ENCODE measurements around the gene THSD8. TPM values are rescaled to one million over a fixed set of nuclear protein-coding genes. Genes with fewer than 3 reads are reported as not detected.

Gene THSD8
- polyA plus RNA-seq, 1 donor from 2014 or later = not detected

- peak overlapping the region; percentile 19 for H3K4me2 ChIP-seq (ENCODE audit: low read length)
- no peaks in the 10 kb centered on the region for H3K79me2 ChIP-seq (replicated peaks; ENCODE audit: insufficient read depth, low read length)
- peaks cover 29% of the 10 kb centered on the region for H3K27me3 ChIP-seq (ENCODE audit: insufficient read depth, low read depth, low read length)
- H3K9me3 ChIP-seq (ENCODE audit: low read length) = no peaks in the 10 kb centered on the region
- H3K9ac ChIP-seq (ENCODE audit: low read length) = peak overlapping the region; percentile 82
- no peaks in the 10 kb centered on the region for H4K20me1 ChIP-seq (ENCODE audit: insufficient read depth)
- H3K36me3 ChIP-seq (ENCODE audit: insufficient read depth, low read length) = no peaks in the 10 kb centered on the region
- H3K9me2 ChIP-seq (ENCODE audit: insufficient read depth, low read length) = no peaks in the 10 kb centered on the region
- TF ChIP-seq POLR2AphosphoS5 (IDR thresholded peaks at IDR 0.05) (peak; percentile 42), SMC3 (conservative IDR thresholded peaks at IDR 0.05; ENCODE audit: poor library complexity) (no peak), CTCF (IDR thresholded peaks at IDR 0.05; ENCODE audit: poor library complexity, severe bottlenecking) (no peak), EZH2 (IDR thresholded peaks at IDR 0.05; ENCODE audit: borderline replicate concordance, insufficient read depth, low read length, poor library complexity, severe bottlenecking) (no peak)
- H2AFZ ChIP-seq (ENCODE audit: low read depth, low read length) = no peak overlapping the region
- H3K4me3 ChIP-seq (ENCODE audit: low read length) = peak overlapping the region; percentile 87
- H3K27ac ChIP-seq (ENCODE audit: low read length) = peak overlapping the region; percentile 33
- H3F3A ChIP-seq (ENCODE audit: insufficient read depth, low read length, poor library complexity, severe bottlenecking) = no peaks in the 10 kb centered on the region
Measured at GRCh38 chr19:12789904-12790619, 11.8 kb upstream of the THSD8 start.

GRCh38 chr19:12790628-12791344 is 11.1 kb upstream of the THSD8 start:
- H3K27ac ChIP-seq (ENCODE audit: low read length) = peak overlapping the region; percentile 33
- no peaks in the 10 kb centered on the region for H3K36me3 ChIP-seq (ENCODE audit: insufficient read depth, low read length)
- H3K9me2 ChIP-seq (ENCODE audit: insufficient read depth, low read length) = no peaks in the 10 kb centered on the region
- no peaks in the 10 kb centered on the region for H3K79me2 ChIP-seq (replicated peaks; ENCODE audit: insufficient read depth, low read length)
- H4K20me1 ChIP-seq (ENCODE audit: insufficient read depth) = no peaks in the 10 kb centered on the region
- H3F3A ChIP-seq (ENCODE audit: insufficient read depth, low read length, poor library complexity, severe bottlenecking) = no peaks in the 10 kb centered on the region
- peaks cover 29% of the 10 kb centered on the region for H3K27me3 ChIP-seq (ENCODE audit: insufficient read depth, low read depth, low read length)
- H3K9ac ChIP-seq (ENCODE audit: low read length) = peak overlapping the region; percentile 82
- H3K4me2 ChIP-seq (ENCODE audit: low read length) = peak overlapping the region; percentile 48
- H3K9me3 ChIP-seq (ENCODE audit: low read length) = no peaks in the 10 kb centered on the region
- H3K4me3 ChIP-seq (ENCODE audit: low read length) = peak overlapping the region; percentile 87
- H2AFZ ChIP-seq (ENCODE audit: low read depth, low read length) = no peak overlapping the region
- TF ChIP-seq MXI1 (conservative IDR thresholded peaks at IDR 0.05; ENCODE audit: poor library complexity, severe bottlenecking) (no peak), TAF1 (IDR thresholded peaks at IDR 0.05; ENCODE audit: low read depth) (no peak), EP300 (conservative IDR thresholded peaks at IDR 0.05; ENCODE audit: poor library complexity, severe bottlenecking) (no peak), EZH2 (IDR thresholded peaks at IDR 0.05; ENCODE audit: borderline replicate concordance, insufficient read depth, low read length, poor library complexity, severe bottlenecking) (no peak), CTCF (IDR thresholded peaks at IDR 0.05; ENCODE audit: poor library complexity, severe bottlenecking) (no peak)
